ENCODE data around the gene TMEM41A. TPM values are rescaled to one million over a fixed set of nuclear protein-coding genes. Genes with fewer than 3 reads are reported as not detected.

Gene TMEM41A
- total and polyA plus RNA-seq, 2 experiments from 2014 or later = 12.4 to 15.9 TPM

- Histone ChIP-seq H2AFZ (no peak overlapping the region), H3K27me3 (ENCODE audit: insufficient read depth) (no peaks in the 10 kb centered on the region), H4K20me1 (replicated peaks; ENCODE audit: insufficient read depth) (no peaks in the 10 kb centered on the region), H3K27ac (ENCODE audit: low read depth) (no peak overlapping the region), H3K79me2 (replicated peaks; ENCODE audit: insufficient read depth) (no peaks in the 10 kb centered on the region), H3K36me3 (ENCODE audit: insufficient read depth) (no peaks in the 10 kb centered on the region), H3K4me1 (ENCODE audit: insufficient read depth) (no peaks in the 10 kb centered on the region), H3K4me3 (no peak overlapping the region), H3K9me2 (ENCODE audit: insufficient read depth) (no peaks in the 10 kb centered on the region), H3K4me2 (no peak overlapping the region), H3F3A (replicated peaks; ENCODE audit: low read depth) (no peaks in the 10 kb centered on the region)
- Mint-ChIP-seq H3K27me3 (ENCODE audit: insufficient read depth, low read depth, poor library complexity) (peaks cover 1% of the 10 kb centered on the region), H3K36me3 (ENCODE audit: low read depth) (no peaks in the 10 kb centered on the region), H3K4me3 (no peak overlapping the region), H3K27ac (no peak overlapping the region), H3K4me1 (no peaks in the 10 kb centered on the region), H3K9me3 (peaks cover 2% of the 10 kb centered on the region; the same call in 1 of the 3 replicates)
- no peak for ATAC-seq
- no peak for TF ChIP-seq ZNF114 (CRISPR knock-in tag; IDR thresholded peaks at IDR 0.05)
- peak; percentile 53 to 65 for TF ChIP-seq CTCF (conservative IDR thresholded peaks at IDR 0.05; ENCODE audit: low read depth in 2 of 2)
- DNase-seq (ENCODE audit: low spot score) = peak; percentile 63
Observed at GRCh38 chr3:185460719-185461350, 38.0 kb downstream of the TMEM41A start.

GRCh38 chr3:185460309-185460708 is 38.5 kb downstream of the TMEM41A start:
- no peaks in the 10 kb centered on the region for H3K36me3 Mint-ChIP-seq (ENCODE audit: low read depth)
- H4K20me1 ChIP-seq (replicated peaks; ENCODE audit: insufficient read depth) = no peaks in the 10 kb centered on the region
- H3K27ac ChIP-seq (ENCODE audit: low read depth) = no peak overlapping the region
- DNase-seq (ENCODE audit: low spot score) = no peak
- H3K79me2 ChIP-seq (replicated peaks; ENCODE audit: insufficient read depth) = no peaks in the 10 kb centered on the region
- H3K9me3 Mint-ChIP-seq = peaks cover 2% of the 10 kb centered on the region; the same call in 1 of the 3 replicates
- H3K4me3 Mint-ChIP-seq = no peak overlapping the region
- no peak overlapping the region for H3K4me2 ChIP-seq
- H3K4me1 Mint-ChIP-seq = no peaks in the 10 kb centered on the region
- H2AFZ ChIP-seq = no peak overlapping the region
- no peak overlapping the region for H3K4me3 ChIP-seq
- no peaks in the 10 kb centered on the region for H3K27me3 ChIP-seq (ENCODE audit: insufficient read depth)
- H3K9me2 ChIP-seq (ENCODE audit: insufficient read depth) = no peaks in the 10 kb centered on the region
- no peaks in the 10 kb centered on the region for H3F3A ChIP-seq (replicated peaks; ENCODE audit: low read depth)
- peaks cover 1% of the 10 kb centered on the region for H3K27me3 Mint-ChIP-seq (ENCODE audit: insufficient read depth, low read depth, poor library complexity)
- H3K4me1 ChIP-seq (ENCODE audit: insufficient read depth) = no peaks in the 10 kb centered on the region
- no peak overlapping the region for H3K27ac Mint-ChIP-seq
- peak; percentile 44; the same call in 1 of the 3 replicates for ATAC-seq
- H3K36me3 ChIP-seq (ENCODE audit: insufficient read depth) = no peaks in the 10 kb centered on the region
- TF ChIP-seq REST (IDR thresholded peaks at IDR 0.05; ENCODE audit: unreplicated experiment) (no peak), POLR2AphosphoS5 (IDR thresholded peaks at IDR 0.05; ENCODE audit: low read depth) (no peak), ZNF114 (CRISPR knock-in tag; IDR thresholded peaks at IDR 0.05) (no peak), ZNF331 (CRISPR knock-in tag; IDR thresholded peaks at IDR 0.05; ENCODE audit: low read depth) (no peak), EZH2phosphoT487 (IDR thresholded peaks at IDR 0.05; ENCODE audit: unreplicated experiment) (no peak), CTCF (conservative IDR thresholded peaks at IDR 0.05; ENCODE audit: low read depth in 2 of 2) (no peak), STAT1 (IDR thresholded peaks at IDR 0.05; ENCODE audit: unreplicated experiment) (no peak), NANOG (IDR thresholded peaks at IDR 0.05; ENCODE audit: borderline replicate concordance) (no peak), EZH2 (IDR thresholded peaks at IDR 0.05; ENCODE audit: low read depth, unreplicated experiment) (no peak), CREB1 (CRISPR knock-in tag; IDR thresholded peaks at IDR 0.05; ENCODE audit: low read depth) (no peak)
